GM21825 (cell line): ENCODE data around the gene CNTNAP2.

Experiments used
- ATAC-seq: cut with Tn5 transposase; IDR thresholded peaks from one replicate; pipeline ENCODE4 v1.9.1; 2021; ENCODE audit warnings: mild to moderate bottlenecking, moderate library complexity; ENCODE audit not compliant: unreplicated experiment

The CNTNAP2 gene

DNA sequence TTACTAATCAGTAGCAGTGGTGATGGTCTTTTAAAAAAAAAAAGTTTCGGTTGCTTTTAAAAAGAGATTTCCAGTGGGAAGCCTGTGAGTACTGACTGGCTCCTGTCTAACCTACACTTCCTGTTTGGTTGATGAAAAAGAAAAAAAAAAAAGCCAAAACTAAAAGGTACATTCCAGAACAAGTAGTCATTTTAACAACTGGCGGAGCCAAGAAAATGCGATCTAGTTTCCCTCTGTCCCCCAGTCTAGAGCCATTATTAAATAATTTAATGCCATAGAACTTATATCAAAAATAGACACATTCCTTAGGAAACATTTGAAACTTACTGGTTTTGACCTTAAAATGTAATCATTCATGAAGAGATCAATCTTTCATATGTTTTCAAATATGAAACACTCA lies 2219.8 kb downstream of the CNTNAP2 start:
- no peak for ATAC-seq

DNA sequence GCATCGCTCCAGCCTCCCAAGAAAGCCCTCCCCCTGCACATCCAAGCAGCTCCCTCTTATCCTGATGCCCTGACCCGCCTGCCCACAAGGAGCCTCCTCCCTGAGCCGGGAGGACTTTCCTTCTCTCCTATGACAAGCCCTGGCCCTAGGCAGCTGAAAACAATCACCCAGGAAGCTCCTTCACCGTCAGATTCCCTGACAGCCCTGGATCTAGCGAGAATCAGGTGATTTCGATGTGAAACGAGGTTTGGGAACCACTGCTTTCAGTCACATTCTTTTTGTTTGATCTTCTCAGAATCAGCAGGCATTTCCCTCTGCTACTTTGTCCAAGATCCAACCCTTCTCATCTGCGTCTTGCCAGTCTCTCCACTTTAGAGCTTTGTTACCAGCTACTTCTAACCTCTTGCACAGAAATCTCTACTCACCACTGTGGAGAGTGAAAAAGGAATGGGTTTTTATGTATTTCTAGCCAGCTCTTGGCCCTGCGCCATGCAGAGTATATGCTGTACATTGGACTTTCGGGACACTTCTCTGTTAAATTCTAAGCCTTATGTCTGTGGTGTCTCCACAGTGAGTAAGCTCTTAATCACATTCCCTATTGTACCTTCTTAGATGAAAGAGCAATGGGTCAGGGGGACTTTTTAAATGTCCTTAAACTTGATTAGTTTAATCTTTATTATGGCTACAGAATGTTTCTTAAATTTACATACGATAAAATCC lies 2220.8 kb downstream of the CNTNAP2 start:
- no peak for ATAC-seq

DNA sequence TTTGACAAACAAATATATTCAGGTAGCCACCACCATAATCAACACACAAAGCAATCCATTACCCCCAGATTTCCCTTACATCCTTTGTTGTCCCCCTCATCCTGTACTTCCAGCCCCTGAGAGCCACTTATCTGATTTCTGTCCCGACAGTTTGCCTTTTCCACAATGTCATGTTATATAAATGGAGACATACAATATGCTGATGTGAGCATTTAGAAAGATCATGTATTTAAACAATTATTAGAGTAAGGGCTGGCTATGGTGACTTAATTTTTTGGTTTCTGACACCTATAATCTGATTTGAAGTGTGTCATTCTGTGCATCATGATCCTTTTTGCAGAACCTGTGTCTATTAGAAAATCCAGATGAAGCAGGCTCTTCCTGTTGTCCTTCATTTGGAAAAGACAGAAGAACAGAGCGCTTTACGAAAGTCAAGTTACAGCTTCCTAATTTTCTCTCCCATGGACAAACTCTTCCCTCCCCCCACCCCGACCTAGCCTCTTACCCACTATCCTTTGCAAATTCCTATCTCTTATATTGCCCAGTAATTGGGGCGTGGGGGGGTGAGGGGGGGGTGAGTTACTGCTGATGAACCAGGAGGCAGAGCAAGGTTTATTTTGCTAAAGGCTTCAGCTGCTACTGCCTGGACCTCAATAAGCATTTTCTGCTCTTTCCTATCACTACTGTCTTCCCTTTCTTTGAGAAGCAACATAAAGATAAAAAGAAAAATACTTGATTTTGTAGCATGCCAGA lies 2221.6 kb downstream of the CNTNAP2 start:
- no peak for ATAC-seq

DNA sequence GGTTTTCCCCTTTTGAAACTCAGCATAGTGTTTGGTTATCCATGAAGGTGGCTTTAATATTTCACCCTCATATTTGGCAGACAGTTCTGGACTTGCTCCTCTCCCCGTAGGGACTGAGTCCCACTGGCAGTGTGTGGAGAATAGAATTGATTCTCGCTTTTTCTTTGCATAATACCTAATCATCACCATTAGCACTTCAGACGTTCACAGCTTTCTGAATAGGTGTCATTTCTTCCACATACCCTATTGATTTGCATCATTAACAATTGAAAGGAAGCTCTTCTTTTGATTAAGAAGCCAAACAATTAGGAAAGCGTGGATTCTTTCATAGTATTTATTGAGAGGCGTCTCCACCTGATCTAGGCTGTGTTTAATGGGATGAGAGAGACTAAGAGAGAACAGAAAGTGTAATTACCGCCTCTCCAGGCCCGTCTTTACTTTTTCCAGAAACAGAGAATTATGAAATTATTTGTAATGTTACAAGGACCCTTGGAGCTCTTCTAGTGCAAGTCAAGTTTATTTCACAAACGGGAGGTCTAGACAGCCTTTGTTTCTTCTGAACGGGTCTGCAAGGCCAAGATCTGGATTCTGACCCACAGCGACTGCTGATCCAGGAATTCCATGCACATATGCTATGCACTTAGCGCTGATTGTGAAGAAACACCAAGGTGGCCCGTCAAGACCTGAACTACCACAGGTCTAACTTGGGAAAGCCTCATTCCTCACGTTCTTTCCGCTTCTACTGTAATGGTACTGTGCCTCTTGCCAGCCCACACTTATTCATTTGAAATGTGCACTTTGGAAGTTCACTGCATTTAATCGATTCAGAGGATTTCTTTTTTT lies 2224.1 kb downstream of the CNTNAP2 start:
- ATAC-seq = no peak

DNA sequence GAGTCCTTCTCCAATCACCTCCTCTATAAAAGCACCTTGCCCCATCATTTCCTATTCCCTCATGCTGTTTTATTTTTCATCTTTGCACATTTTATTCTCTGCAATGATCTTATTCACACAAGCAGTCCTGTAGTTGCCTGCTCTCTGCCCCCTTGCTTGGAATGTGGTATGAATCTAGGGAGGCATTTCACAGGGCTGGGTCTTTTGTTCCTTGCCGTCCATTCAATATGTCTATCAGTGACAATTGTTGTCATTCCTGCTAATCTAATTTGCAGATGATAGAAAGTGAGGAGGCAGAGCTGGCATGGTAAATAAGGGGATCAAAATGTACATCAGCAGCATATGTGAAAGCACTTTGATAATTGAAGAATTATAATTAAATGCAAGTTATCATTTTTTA lies 2227.8 kb downstream of the CNTNAP2 start:
- ATAC-seq = no peak

DNA sequence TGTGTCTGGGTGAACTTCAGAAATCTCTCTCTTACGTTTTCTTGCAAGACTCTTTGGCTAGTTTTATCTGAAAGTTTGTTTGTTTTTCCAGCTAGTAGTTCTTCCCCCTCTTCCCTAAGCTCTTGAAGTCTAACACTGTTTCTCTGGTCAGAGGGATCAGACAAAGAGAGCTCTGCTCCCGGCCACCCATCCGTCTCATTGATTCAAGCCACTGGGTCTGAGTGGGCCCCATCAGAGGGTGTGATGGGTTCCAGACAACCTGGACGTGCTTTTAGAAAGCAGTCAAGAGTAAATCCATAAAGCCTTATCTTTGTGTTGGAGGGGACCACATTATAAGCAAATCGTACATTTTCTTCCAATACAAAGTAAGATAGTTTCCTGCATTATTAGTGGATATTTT lies 2231.4 kb downstream of the CNTNAP2 start:
- no peak for ATAC-seq

DNA sequence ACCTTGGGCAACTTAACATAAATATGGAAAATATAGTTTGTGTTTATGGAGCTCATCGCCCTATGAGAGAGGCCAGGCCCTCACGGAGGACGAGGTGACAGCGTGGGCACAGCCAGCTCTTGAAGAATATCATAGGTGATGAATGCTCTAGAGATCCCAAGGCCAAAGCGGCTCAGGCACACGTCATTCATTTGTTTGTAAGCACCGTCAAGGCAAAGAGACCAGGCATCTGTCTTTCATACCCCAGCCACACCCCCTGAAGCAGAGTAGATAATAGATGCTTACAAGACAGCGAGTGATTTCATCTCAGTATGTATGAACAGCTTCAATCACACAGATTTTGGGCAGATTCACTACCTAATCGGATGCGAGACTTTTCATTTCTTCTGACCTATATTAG lies 2231.9 kb downstream of the CNTNAP2 start:
- ATAC-seq = no peak

DNA sequence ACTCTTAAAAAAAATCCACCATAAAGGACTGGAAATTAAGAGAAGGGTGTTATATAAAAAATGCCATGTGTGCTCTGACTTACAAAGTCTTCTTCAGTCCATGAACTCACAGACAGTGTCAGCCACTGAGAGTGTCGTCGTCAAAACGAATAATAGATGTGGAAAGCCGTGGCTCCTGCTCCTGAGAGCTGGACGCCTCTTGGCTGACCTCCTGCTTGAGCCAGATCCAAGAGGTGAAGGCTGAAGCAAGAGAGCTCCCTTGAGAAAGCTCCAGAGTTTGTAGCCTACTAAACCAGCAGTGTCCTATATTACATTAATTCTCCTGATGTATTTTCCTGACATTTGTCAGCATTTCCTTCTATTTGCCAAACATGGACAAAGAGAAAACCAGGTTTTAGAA lies 2239.7 kb downstream of the CNTNAP2 start:
- ATAC-seq = no peak

DNA sequence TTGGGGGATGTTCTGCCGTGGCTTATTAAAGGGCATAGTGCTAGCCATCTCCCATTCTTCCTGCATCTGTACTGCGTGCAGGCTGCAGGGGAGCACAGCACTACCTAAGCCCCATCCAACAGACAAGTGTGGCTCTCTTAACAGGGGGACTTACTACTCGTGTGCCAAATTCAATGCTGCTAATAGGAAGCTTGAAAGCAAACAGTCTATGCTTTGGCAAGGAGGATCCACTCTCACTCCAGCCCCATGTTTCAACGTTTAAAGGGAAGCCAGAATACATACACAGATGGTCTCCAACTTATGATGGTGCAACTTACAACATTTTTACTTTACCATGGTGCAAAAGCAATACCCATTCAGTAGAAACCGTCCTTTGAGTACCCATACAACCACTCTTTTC lies 2245.9 kb downstream of the CNTNAP2 start:
- ATAC-seq = no peak

DNA sequence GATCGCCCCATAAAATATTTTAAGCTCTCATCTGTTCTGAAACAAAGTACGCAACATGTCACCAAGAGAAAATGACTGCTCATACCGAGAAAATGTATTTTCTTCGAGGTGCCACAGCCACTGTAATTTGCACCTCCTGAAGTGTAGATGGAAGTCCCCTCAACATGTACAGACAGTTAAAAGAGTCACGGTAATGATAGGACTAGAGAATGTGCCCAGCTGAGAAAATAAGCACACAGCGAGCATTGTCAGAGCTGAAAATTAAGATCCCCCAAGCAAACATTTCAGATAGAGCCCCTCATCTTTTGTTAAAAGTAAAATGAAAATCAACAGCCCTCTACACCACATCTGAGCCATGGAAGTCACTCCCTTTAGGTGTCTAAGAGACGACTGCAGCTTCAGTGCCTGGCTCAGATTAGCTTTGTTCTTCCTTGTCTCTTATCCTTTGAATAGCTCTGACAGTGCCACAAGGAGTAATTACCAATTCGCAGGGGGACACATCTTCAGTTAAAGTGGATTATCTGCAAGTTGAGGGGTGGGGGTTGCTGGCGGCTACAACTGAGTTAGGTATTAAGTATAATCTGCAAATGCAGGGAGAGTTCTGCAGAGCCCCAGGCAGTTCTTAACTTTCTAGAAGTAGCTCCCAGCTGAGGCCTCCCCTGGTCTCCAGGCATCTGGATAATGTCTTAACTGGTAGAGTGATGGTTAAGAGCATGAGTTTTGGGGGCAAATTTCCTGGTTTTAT lies 2251.3 kb downstream of the CNTNAP2 start:
- ATAC-seq = no peak

DNA sequence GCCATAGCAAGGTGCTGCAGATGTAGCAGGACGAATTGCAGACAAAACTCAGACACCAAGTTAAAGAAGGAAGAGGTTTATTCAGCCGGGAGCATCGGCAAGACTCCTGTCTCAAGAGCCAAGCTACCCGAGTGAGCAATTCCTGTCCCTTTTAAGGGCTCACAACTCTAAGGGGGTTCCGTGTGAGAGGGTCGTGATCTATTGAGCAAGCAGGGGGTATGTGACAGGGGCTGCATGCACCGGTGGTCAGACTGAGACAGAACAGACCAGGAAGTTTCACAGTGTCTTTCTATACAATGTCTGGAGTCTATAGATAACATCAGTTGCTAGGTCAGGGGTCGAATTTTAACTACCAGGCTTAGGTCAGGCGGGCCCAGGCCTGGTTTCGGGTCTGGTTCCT lies 2252.0 kb downstream of the CNTNAP2 start:
- no peak for ATAC-seq

DNA sequence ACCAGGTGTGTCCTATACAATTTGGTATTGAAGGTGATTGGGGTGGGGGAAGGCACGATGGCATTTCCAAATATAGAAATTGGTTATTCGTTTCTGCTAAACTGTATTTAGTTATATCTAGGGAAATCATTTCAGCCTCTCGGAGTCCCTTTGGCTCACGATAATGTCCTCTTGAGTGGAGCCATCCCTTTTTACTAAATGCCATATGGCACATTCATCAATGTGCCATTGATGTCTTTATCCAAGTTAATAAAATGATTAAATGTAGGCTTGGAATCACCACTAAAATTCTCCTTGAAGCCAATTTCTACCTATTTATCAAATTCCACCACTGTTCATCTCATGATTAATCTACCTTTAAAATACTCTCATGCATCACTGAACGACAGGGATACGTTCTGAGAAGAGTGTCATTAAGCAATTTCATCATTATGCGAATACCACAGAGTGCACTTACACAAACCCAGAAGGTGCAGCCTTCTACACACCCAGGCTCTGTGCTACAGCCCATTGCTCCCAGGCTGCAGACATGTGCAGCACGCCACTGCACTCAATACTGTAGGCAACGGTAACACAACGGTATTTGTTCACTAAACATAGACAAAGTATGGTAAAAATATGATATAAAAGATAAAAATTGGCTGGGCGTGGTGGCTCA lies 2254.8 kb downstream of the CNTNAP2 start:
- no peak for ATAC-seq

DNA sequence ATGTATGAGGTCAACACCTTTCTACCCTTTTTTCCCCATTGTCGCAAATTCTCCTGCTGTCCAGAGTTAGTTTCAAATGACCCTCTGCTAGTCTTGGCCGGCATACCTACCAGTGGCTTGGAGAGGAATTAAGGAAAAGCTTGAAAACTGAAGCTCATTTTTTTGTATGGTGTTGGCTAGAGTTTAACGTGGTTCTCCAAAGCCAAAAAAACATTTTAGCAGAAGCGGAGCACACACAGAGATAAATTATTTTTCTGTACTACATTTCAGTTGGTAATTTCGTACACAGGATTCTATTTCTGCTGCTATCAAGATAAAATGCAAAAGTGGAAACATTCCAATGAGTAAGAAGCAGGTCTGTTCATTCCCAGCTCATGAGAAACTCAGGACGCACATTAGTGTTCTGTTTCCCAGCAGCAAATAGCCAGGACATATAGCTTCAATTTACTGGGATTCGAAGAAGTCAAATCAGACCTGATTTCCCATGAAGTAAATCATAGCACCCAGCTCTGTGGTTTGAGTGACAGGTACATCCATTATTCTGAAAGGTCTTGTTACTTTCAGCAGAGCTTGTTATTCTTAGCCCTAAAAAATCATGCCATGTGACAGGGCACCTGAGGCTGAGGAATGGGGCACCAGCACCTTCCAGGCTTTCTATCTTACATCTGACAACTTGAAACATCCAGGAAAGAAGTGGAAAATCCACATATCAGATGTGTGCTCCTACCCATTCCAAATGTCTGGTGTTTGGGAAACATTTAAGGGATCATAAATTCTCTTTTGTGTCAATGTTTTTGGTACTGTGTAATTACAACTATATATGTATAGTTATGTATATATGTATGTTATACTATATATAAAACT lies 2258.0 kb downstream of the CNTNAP2 start:
- no peak for ATAC-seq

DNA sequence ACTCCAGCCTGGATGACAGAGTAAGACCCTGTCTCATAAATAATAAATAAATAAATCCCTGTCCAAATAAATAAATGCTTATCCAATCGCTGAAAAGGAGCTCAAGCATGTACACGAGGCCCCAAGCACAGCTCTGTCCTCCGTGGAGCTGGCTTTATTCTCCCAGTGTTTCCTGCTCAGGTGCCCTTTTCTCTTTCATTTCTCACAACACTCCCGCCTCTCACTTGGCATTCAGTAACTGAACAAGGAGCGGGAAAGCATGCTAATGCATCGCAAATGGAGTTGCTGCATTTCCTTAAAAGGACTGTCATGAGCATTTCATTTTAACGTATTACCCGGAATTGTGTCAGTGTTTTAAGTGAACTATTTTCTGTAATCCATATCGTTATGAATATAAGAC lies 2263.1 kb downstream of the CNTNAP2 start:
- no peak for ATAC-seq

DNA sequence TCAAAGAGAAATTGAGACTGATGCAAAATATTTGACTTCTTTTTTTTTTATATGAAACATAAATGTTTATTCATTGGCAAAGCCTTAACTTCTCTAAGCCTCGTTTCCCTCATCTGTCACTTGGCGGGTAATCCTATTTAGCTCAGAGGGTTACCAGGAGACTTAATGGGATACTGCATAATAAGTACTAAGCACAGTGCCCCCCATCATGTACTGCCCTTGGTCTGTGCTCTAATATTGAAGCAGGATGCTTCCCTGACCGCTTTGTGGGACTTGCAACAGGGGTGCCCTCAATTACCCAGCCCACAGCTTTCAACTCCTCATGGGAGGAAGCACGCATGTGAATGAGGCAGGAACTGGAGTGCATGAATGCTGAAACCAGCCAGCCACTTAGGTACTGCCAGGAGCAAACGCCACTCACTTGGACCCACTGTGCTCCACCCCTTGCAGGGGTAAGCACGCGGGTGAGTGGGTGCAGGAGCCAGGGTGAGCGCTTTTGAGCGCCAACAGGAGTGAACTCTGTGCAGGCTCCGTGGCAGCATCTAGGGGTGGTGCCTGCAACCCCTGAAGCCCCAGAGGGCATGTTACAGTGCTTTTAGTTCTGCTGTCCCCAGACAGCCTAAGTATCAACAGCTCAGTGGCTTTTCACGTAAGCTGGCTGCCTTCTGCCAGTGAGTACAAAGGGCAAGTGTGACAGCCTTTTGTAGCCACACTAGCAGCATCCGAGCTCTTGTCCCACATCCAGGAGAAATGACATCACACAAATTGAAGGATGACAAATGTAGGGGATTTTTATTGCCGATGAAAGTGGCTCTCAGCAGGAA lies 2264.2 kb downstream of the CNTNAP2 start:
- ATAC-seq = no peak

DNA sequence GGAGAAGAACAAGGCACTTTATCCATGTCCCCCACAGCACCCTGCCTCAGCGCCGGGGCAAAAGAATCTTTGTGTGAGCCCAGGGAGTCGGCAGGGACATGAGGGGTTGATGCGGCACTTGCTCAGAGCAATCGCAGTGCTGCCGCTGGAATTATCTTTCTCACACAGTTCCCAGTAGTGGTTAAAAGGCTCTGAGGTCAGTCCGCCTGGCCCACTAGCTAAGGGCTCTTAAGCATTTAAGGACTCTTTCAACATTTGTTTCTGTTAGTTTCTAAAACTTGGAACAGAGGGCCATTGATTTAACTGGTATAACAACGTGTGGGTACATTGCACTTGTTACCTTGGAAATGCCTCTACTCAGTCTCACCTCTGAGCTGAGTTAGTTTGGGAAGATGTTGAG lies 2266.0 kb downstream of the CNTNAP2 start:
- ATAC-seq = no peak

DNA sequence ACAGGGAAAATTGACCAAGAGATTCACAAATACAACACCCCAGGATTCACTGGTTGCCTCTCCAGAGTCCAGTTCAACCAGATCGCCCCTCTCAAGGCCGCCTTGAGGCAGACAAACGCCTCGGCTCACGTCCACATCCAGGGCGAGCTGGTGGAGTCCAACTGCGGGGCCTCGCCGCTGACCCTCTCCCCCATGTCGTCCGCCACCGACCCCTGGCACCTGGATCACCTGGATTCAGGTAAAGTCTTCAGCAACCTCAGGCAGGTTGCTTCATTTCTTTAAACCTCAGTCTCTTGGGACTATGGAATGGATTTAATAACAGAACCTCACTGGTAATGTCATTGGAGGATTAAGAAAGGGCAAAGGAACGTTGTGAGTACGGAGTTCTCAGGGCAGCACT lies 2267.1 kb downstream of the CNTNAP2 start:
- no peak for ATAC-seq

DNA sequence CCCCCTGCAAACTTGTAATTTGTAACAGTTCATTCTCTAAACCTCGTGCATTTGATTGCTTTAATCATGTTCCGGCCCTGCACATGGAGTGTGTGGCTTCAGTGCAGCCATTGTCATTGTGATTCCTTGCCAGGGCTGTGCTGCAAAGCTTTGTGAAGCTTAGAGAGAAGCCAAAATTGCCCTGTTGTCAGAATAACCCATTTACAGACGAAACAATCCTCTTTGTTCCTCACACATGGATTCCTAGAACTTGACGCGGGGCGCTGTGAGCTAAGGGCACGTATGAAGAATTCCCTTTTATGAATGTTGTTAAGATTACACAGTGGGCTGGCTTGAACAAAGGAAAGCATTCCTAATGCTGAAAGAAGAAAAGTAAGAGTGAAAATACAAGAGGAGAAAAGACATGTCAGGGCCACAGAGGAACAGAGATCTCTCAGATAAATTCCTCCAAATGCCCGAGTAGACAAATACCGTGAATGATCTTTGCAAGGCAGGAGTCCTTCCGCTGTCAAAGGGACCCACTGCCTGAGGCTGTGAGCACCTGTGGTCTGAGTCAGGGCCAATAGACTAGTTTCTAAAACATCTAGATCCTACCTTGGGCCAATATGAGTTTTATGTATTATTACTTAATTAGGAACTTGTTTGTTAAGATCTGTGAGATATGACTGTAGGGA lies 2268.5 kb downstream of the CNTNAP2 start:
- no peak for ATAC-seq
